ENCODE results near the gene ARHGAP15.

Gene ARHGAP15

DNA sequence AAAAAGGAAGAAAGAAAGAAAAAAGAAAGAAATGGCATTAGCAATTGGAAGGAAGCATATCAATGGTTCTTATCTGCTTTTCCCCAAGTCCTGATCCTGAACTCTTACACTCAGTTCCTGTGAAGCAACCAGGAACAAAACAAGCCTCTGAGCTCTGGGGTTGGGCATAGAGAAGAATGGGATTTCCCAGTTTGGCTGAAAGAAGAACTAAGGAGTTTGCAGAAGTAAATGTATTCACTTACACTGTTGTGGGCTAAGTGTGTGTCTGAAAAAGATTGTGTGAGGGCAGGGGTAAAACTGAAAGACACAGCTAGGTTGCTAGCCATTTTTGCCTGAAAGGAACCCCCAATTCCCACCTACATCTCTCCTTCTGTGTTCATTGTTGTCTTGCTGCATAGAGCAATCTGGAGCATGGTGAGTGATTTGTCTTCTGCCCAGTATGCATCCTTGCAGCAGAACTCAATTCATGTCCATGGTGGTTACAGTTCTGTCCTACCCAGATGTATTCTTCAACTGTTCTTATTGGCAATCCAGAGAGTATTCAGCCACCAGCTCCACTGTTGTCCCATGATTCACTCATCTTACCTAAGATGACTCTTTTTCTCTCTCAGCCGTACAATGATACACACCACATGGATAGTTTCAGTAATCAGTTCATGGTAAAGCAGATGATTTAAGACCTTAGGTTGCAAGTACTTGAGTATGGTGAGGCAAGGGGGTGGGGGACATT lies 348.7 kb downstream of the ARHGAP15 start:
- no peaks in the 10 kb centered on the region for H3K79me2 ChIP-seq (ENCODE audit: insufficient read depth, low read depth)
- no peak overlapping the region for H3K9ac ChIP-seq
- H3K27me3 ChIP-seq (ENCODE audit: insufficient read depth, low read depth) = no peaks in the 10 kb centered on the region
- H3K4me1 ChIP-seq (ENCODE audit: low read depth, poor library complexity, severe bottlenecking) = no peaks in the 10 kb centered on the region
- H4K20me1 ChIP-seq (ENCODE audit: insufficient read depth) = no peaks in the 10 kb centered on the region
- H3K4me2 ChIP-seq = no peak overlapping the region
- no peaks in the 10 kb centered on the region for H3K36me3 ChIP-seq (ENCODE audit: insufficient read depth)
- TF ChIP-seq, protein P1, sequence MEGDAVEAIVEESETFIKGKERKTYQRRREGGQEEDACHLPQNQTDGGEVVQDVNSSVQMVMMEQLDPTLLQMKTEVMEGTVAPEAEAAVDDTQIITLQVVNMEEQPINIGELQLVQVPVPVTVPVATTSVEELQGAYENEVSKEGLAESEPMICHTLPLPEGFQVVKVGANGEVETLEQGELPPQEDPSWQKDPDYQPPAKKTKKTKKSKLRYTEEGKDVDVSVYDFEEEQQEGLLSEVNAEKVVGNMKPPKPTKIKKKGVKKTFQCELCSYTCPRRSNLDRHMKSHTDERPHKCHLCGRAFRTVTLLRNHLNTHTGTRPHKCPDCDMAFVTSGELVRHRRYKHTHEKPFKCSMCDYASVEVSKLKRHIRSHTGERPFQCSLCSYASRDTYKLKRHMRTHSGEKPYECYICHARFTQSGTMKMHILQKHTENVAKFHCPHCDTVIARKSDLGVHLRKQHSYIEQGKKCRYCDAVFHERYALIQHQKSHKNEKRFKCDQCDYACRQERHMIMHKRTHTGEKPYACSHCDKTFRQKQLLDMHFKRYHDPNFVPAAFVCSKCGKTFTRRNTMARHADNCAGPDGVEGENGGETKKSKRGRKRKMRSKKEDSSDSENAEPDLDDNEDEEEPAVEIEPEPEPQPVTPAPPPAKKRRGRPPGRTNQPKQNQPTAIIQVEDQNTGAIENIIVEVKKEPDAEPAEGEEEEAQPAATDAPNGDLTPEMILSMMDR (conservative IDR thresholded peaks at IDR 0.05; ENCODE audit: low read depth, low read length) = no peak
- H3K4me3 ChIP-seq (IDR thresholded peaks at IDR 0.05; ENCODE audit: insufficient read depth, low read depth, low read length) = no peak overlapping the region
- no peak overlapping the region for H2AFZ ChIP-seq (ENCODE audit: low read depth)
- H3K27ac ChIP-seq = no peak overlapping the region

DNA sequence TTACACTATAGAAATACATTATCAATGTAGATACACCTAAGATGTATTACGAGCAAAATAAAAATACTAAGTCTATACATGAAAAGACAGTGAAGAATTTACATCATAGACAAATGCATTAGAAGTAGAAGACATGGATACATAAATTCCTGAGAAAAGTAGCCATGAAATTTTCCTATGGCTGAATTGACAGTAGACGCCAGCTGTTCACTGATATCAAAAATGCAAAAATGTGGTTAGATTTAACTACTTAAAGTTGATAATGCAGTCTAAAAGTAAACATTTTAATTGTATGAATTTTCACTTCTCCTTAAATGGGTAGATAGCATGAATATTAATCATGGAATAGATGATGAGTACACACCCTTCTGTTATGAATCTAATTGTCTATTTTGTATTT lies 350.9 kb downstream of the ARHGAP15 start:
- Histone ChIP-seq H3K36me3 (ENCODE audit: insufficient read depth) (no peaks in the 10 kb centered on the region), H3K9ac (no peak overlapping the region), H3K27ac (no peak overlapping the region), H2AFZ (ENCODE audit: low read depth) (no peak overlapping the region), H3K4me3 (IDR thresholded peaks at IDR 0.05; ENCODE audit: insufficient read depth, low read depth, low read length) (no peak overlapping the region), H3K27me3 (ENCODE audit: insufficient read depth, low read depth) (no peaks in the 10 kb centered on the region), H3K79me2 (ENCODE audit: insufficient read depth, low read depth) (no peaks in the 10 kb centered on the region), H4K20me1 (ENCODE audit: insufficient read depth) (no peaks in the 10 kb centered on the region), H3K4me1 (ENCODE audit: low read depth, poor library complexity, severe bottlenecking) (no peaks in the 10 kb centered on the region), H3K4me2 (no peak overlapping the region)
- TF ChIP-seq, protein P1 (conservative IDR thresholded peaks at IDR 0.05; ENCODE audit: low read depth, low read length) = no peak

DNA sequence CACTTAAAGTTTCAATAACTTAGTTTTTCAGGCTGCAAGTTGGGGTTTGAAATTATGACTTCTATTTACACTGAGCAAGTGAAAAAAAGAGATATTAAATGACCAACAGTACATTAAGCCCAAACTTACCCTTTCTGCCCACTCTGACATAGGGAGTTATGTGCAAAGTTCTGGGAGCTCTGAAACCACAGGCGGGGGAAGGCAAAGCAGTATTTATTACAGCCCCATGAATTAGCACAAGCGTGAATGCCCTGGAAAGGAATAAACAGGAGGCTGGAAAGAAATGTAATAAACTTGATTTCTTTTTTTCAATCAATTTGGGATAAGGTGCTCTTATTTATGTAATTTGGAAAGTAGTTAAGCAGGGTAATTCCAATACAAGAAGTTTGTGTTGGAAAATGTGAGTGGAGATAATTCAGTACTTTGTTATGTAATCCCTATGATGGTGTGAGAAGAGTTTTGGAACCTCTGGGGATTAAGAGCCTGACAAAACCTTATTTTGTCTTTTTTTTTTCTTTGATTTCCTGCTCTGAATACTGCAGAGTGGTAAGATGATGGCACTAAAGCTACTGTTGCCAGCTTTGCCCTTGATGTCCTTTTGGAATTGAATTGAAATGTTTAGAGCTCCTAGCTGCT lies 351.5 kb downstream of the ARHGAP15 start:
- H3K79me2 ChIP-seq (ENCODE audit: insufficient read depth, low read depth) = no peaks in the 10 kb centered on the region
- H3K9ac ChIP-seq = no peak overlapping the region
- H4K20me1 ChIP-seq (ENCODE audit: insufficient read depth) = no peaks in the 10 kb centered on the region
- H3K4me3 ChIP-seq (IDR thresholded peaks at IDR 0.05; ENCODE audit: insufficient read depth, low read depth, low read length) = no peak overlapping the region
- H3K4me1 ChIP-seq (ENCODE audit: low read depth, poor library complexity, severe bottlenecking) = no peaks in the 10 kb centered on the region
- no peaks in the 10 kb centered on the region for H3K27me3 ChIP-seq (ENCODE audit: insufficient read depth, low read depth)
- TF ChIP-seq, protein P1 (conservative IDR thresholded peaks at IDR 0.05; ENCODE audit: low read depth, low read length) = no peak
- no peak overlapping the region for H3K4me2 ChIP-seq
- no peak overlapping the region for H2AFZ ChIP-seq (ENCODE audit: low read depth)
- no peak overlapping the region for H3K27ac ChIP-seq
- H3K36me3 ChIP-seq (ENCODE audit: insufficient read depth) = no peaks in the 10 kb centered on the region

DNA sequence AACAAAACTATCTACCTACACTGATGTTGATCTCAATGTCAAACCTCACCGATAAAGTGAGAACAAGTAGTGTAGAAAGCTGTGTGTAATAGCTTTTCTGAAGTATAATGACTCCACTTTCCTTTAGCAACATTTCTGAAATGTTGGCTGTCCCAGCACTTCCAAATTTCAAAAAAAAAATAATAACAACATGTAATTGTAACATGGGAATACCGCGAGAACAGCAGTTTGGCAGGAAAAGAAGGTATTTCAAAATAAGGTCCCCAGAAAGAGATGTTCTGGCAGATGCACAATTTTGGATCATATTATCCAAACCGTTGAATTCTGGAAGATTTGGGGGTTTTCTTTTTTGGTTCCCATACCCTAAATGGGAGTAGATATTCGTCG lies 352.0 kb downstream of the ARHGAP15 start:
- Histone ChIP-seq H3K9ac (no peak overlapping the region), H3K79me2 (ENCODE audit: insufficient read depth, low read depth) (no peaks in the 10 kb centered on the region), H3K27ac (no peak overlapping the region), H4K20me1 (ENCODE audit: insufficient read depth) (no peaks in the 10 kb centered on the region), H3K4me3 (IDR thresholded peaks at IDR 0.05; ENCODE audit: insufficient read depth, low read depth, low read length) (no peak overlapping the region), H3K4me2 (no peak overlapping the region), H2AFZ (ENCODE audit: low read depth) (no peak overlapping the region), H3K27me3 (ENCODE audit: insufficient read depth, low read depth) (no peaks in the 10 kb centered on the region), H3K4me1 (ENCODE audit: low read depth, poor library complexity, severe bottlenecking) (no peaks in the 10 kb centered on the region), H3K36me3 (ENCODE audit: insufficient read depth) (no peaks in the 10 kb centered on the region)
- TF ChIP-seq, protein P1 (conservative IDR thresholded peaks at IDR 0.05; ENCODE audit: low read depth, low read length) = no peak

Data from KMS-11 (cell line).